ENCODE data around the gene PKDCC.
A peak's percentile ranks its signal among the peaks of the same experiment; 100 is the strongest.
"Not testable (repeated sequence)": the region's sequence is repeated elsewhere in the genome, so short reads cannot be mapped to it uniquely, and the experiment has no call there.

PKDCC gene

DNA sequence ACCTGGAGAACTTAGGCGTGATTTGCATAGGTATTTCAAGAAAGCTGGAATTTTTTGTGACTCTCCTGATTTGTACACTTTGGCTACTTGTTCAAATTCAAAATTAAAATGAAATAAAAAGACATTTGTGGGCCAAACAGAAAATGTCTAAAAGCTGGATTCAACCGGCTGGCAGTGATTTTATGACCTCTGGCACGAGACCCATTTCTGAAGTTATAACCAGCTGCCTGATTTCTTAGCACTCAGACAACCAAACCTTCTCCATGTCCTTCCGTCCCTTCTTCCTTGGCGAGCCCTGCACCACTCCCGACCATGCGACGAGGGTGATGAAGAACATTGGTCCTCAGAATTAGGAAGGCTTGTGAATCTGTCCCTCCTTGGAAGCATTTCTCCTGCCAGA is 19.7 kb downstream of the PKDCC start:
- no peak for DNase-seq

- DNase-seq: no peak
Observed at GRCh38 chr2:42068571-42069178, 20.9 kb downstream of the PKDCC start.

- no peak for DNase-seq
Observed at GRCh38 chr2:42069568-42069967, 21.7 kb downstream of the PKDCC start.

GRCh38 chr2:42071791-42072190 is 24.0 kb downstream of the PKDCC start:
- DNase-seq: no peak

- DNase-seq: no peak
Observed at GRCh38 chr2:42072349-42073118, 24.7 kb downstream of the PKDCC start.

- no peak for DNase-seq
Observed at GRCh38 chr2:42073739-42074503, 26.1 kb downstream of the PKDCC start.

DNA sequence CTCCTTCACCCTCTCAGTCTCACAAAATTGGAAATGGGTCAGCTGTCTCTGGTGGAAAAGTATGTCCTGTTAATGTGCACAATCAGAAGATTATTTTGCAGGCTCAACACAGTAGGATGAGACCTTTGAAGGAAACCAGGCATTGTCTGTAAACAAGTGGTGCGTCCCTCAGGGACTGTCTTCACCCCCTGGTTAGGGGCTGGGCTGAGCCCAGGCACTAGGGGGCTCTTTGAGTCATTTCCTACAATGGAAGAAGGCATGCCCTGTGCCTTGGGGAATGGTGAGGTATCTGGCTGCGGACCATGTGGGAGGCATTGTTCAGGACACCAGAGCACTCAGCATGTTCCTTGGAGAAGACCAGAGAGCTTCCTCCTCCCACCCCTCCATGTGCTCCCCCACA is 26.8 kb downstream of the PKDCC start:
- DNase-seq: no peak

GRCh38 chr2:42076357-42077225 is 28.8 kb downstream of the PKDCC start:
- DNase-seq: no peak

DNA sequence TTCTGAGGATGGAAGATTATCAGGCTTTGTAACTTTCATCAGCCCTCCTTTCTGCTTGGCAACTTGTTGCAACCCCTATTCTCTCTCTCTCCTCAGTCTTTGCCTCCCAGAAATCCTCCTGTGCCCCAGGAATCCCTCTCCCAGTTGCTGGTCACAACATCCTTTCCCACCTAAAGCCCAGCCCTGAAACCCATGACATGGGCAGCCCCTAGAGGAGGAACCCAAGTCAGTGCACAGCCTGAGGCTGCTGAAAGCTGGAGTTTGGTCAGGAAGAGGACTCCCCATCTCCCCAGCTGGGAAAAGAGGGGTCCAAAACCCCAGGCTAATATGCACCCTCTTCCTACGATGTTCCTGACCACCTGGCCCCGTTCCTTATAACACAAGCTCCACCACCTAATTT is 29.5 kb downstream of the PKDCC start:
- no peak for DNase-seq

DNA sequence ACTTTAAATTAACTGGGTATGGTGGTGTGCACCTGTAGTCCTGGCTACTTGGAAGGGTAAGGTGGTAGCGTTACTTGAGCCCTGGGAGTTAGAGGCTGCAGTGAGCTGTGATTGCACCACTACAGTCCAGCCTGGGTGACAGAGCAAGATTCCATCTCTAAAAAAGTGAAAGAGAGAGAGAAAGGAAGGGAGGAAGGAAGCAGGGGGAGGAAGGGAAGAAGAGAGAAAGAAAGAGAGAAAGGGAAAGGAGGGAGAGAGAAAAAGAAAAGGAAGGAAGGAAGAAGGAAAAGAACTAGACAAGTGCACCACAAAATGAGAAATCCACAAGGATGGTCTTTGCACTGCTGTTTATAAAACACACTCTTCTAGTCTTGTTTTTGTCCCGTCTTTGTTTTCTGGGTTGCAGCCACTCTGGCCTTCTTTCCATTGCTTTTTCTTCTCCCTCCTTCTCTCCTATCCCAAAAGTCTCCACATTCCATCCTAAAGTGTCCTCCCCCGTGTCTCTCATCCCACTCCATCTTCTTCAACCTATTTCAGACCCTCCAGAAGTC is 32.0 kb downstream of the PKDCC start:
- DNase-seq: no peak

- DNase-seq: not testable (repeated sequence)
Observed at GRCh38 chr2:42081151-42081550, 33.3 kb downstream of the PKDCC start.

- DNase-seq: no peak
Observed at GRCh38 chr2:42082016-42082415, 34.2 kb downstream of the PKDCC start.

- no peak for DNase-seq
Observed at GRCh38 chr2:42084231-42084671, 36.4 kb downstream of the PKDCC start.

- DNase-seq: not testable (repeated sequence)
Observed at GRCh38 chr2:42085070-42085469, 37.2 kb downstream of the PKDCC start.

GRCh38 chr2:42085706-42086487 is 38.1 kb downstream of the PKDCC start:
- DNase-seq: no peak

DNA sequence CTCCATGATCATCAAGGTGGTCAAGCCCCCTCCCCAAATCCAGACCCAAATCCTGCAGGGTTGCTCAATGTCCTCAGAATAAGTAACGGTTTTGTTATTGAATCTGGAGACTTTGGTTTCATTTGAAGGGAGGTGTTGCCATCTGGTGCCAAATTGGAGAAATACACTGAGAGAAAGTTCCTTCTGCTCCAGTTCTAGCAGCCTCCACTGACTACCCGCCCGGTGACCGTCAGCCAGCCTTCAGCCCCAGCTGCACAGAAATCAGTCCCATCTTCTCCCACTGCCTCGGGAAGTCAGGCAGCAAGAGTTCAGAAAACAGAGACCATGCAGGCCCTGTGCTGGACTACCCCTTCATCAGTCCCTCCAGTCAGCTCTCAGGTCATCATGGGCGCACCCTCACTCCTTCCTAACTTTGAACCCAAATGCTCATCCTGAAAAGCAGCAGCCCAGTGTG is 38.7 kb downstream of the PKDCC start:
- DNase-seq: no peak

DNA sequence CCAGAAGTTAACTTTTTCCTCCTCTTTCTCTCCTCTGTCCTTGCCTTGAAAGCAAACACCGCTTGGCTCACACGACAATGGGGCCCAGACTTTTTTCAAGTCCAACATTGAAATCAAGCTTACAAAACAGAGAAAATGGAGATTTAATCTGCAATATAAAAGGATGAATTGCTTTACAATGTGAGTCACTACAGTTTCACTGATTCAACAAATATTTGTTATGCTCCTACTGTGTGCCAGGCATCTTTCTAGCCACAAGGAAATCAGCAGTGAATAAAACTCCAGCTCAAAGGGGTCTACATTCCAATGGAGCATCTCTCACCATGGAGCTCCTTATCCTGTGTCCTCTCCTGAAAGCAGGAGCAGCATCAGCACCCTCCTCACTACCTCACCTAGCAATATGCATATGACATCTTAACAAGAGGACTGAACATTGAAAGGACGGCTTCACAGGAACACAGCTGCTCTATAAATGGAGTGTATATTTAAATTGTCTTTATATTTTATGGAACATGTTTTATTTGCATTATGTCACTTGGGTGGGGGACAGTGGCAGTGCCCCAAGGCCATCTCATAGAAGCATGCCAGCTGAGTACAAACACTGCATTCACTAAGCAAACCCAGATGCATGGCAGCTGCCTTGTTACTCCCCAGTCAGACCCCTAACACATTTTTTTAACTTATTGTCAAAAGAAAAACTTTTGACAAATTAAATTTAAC is 39.5 kb downstream of the PKDCC start:
- no peak for DNase-seq

DNA sequence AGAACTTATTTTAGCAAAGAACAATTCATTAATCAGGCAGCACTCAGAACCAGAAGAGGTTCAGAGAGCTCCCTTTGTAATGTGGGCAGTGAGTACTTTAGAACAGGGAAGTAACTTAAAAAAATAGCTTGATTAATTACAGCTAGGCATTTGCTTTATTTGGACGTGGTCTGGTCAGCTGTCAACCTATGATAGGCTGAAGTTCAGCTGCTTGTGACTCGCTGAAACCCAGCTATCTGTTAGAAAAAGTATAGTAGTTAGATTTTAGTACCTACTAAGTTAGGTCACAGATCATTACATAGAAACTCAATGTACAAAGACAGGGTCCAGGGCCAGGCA is 40.0 kb downstream of the PKDCC start:
- no peak for DNase-seq

GRCh38 chr2:42089340-42089925 is 41.6 kb downstream of the PKDCC start:
- peak; percentile 43 for DNase-seq

GRCh38 chr2:42090216-42090615 is 42.4 kb downstream of the PKDCC start:
- no peak for DNase-seq

DNA sequence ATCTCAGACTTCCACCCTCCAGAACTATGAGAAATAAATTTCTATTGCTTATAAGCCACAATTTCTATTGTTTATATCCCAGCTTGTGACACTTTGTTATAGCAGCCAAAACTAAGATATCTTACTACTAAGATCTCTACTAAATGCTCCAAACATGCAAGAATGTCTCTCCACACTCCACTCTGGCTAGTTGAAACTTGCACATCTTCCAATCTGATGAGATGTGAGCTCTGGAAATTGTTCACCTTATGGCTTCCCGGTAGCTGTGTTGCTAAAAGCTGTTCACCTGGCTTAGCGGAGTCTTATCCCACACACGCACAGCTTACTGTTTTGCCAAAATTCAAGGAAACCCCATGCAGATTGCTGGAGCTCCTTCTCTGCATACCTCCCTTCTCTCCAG is 43.9 kb downstream of the PKDCC start:
- no peak for DNase-seq
